Tibial artery (tissue), 4 donors: ENCODE results near the gene LINC00632.

ENCODE experiments used
- DNase-seq, 2 donors: peaks; one replicate each; pipeline ENCODE4 v3.0.0-alpha.2; 2019
- H3K27ac ChIP-seq, 2 donors: fragments of 200-600 bp; sonication (generic) in 1 of 2; 1 replicate in 1 of 2; 2 replicates in 1 of 2; pipeline ENCODE4 v1.5.1; 2018 to 2019; ENCODE audit warnings: mild to moderate bottlenecking in 1 of 2
- H3K27me3 ChIP-seq, 2 donors: fragments of 200-600 bp; sonication (generic) in 1 of 2; one replicate each; pipeline versions ENCODE4 v1.5.1 to v1.6.0; 2016 to 2019
- H3K36me3 ChIP-seq, 3 donors: fragments of 200-600 bp; sonication (generic) in 2 of 3; one replicate each; pipeline ENCODE4 v1.5.1; 2016 to 2019; ENCODE audit warnings: mild to moderate bottlenecking in 2 of 3
- H3K4me1 ChIP-seq, 4 donors: fragments of 200-600 bp; sonication (generic) in 2 of 4; 1 replicate in 3 of 4; 2 replicates in 1 of 4; pipeline ENCODE4 v1.5.1; 2016 to 2019
- H3K4me3 ChIP-seq, 2 donors: fragments of 200-600 bp; sonication (generic) in 1 of 2; 1 replicate in 1 of 2; 2 replicates in 1 of 2; pipeline ENCODE4 v1.5.1; 2018 to 2019; ENCODE audit warnings: mild to moderate bottlenecking in 2 of 2
- H3K9me3 ChIP-seq, 3 donors: fragments of 200-600 bp; sonication (generic) in 1 of 3; one replicate each; pipeline ENCODE4 v1.5.1; 2016 to 2019
- intact Hi-C: fragments of 100-400 bp; cut with DNase I; formaldehyde crosslinking; loops from one replicate; pipeline ENCODE4 v1.15.0; 2023; ENCODE audit warnings: low total_unique reads
- TF ChIP-seq, protein P1 (sequence below), 2 experiments: fragments of 200-600 bp in 1 of 2; fragments of 450-650 bp in 1 of 2; IDR thresholded peaks; one replicate each; pipeline ENCODE4 v1.5.1; 2017 to 2019; ENCODE audit warnings: antibody characterized with exemption in 2 of 2, mild to moderate bottlenecking in 1 of 2, moderate library complexity in 1 of 2

Gene LINC00632

DNA sequence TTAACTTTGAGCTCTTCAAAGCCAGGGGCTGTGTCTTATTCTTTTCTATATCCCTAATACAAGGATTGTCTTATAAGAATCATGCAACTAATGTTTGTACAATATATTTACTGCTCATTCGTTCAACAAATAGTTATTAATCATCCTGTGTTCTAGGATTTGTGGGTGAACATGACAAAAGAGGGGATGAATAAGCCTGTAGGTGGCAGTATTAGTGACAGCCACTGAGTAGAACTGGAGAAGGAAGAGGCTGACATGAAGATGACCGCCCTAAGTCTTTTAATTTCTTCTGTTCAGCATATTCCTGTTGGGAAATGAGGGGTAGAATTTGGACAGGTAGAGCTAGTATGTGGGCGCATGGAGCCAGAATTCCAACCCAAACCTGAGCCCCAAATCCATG, 11.9 kb upstream of the LINC00632 start:
- intact Hi-C loops, result no loop called here
- TF ChIP-seq, protein P1, sequence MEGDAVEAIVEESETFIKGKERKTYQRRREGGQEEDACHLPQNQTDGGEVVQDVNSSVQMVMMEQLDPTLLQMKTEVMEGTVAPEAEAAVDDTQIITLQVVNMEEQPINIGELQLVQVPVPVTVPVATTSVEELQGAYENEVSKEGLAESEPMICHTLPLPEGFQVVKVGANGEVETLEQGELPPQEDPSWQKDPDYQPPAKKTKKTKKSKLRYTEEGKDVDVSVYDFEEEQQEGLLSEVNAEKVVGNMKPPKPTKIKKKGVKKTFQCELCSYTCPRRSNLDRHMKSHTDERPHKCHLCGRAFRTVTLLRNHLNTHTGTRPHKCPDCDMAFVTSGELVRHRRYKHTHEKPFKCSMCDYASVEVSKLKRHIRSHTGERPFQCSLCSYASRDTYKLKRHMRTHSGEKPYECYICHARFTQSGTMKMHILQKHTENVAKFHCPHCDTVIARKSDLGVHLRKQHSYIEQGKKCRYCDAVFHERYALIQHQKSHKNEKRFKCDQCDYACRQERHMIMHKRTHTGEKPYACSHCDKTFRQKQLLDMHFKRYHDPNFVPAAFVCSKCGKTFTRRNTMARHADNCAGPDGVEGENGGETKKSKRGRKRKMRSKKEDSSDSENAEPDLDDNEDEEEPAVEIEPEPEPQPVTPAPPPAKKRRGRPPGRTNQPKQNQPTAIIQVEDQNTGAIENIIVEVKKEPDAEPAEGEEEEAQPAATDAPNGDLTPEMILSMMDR (IDR thresholded peaks at IDR 0.05), result no peak
- Histone ChIP-seq H3K4me1 (no peaks in the 10 kb centered on the region), H3K27ac (no peak overlapping the region), H3K36me3 (no peaks in the 10 kb centered on the region), H3K4me3 (no peak overlapping the region), H3K9me3 (no peaks in the 10 kb centered on the region), H3K27me3 (no peaks in the 10 kb centered on the region)
- no peak for DNase-seq

DNA sequence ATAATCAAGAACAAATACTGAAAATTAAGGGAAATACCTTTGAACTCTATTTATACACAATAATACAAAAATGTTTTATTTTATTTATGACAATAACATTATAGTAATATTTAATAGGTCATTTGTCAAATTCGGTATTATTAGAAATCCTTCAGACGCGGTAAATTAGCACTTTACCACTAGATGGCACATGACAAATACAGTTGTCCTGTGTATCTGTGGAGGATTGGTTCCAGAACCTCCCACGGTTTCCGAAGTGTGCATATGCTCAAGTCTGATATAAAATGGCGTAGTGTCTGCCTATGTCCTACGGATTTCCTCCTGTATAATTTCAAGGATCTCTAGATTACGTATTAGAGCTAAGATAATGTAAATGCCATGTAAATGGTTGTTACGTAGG, 8.1 kb upstream of the LINC00632 start:
- H3K4me1 ChIP-seq, result no peaks in the 10 kb centered on the region
- no peaks in the 10 kb centered on the region for H3K36me3 ChIP-seq
- intact Hi-C loops, result loop anchor here (5.0 kb wide), 1 partner anchor 36 kb away; no protein-coding TSS in a partner anchor
- H3K27ac ChIP-seq, result no peak overlapping the region
- no peaks in the 10 kb centered on the region for H3K27me3 ChIP-seq
- no peak overlapping the region for H3K4me3 ChIP-seq
- TF ChIP-seq, protein P1 (IDR thresholded peaks at IDR 0.05), result peak; percentile 26 to 42
- H3K9me3 ChIP-seq, result no peaks in the 10 kb centered on the region
- DNase-seq, result no peak

DNA sequence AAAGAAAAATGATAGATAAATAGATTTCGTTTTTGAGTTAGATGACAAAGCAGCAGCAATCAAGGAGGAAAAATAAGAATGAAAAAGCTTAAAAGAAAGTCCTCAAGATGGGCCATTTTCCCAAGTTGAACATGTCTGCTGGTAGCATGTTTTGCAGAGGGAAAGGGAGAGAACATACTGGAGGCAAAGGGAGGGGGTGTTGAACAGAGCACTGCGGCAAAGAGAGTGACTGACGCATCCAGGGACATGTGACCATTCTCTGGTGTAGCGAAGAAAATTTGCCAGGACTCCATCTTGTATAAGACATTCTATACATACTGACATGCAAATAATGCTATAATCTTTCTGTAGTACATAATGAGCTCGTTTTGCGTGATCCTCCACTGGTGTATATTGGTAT, 1.2 kb downstream of the LINC00632 start:
- peak overlapping the region; percentile 21 to 33 for H3K27ac ChIP-seq
- DNase-seq, result peak in 1 of 2 donors; percentile 30
- H3K9me3 ChIP-seq, result no peaks in the 10 kb centered on the region
- H3K36me3 ChIP-seq, result no peaks in the 10 kb centered on the region
- H3K4me3 ChIP-seq, result peak overlapping the region; percentile 36 to 37
- TF ChIP-seq, protein P1 (IDR thresholded peaks at IDR 0.05), result no peak
- intact Hi-C loops, result no loop called here
- no peaks in the 10 kb centered on the region for H3K4me1 ChIP-seq
- H3K27me3 ChIP-seq, result no peaks in the 10 kb centered on the region

DNA sequence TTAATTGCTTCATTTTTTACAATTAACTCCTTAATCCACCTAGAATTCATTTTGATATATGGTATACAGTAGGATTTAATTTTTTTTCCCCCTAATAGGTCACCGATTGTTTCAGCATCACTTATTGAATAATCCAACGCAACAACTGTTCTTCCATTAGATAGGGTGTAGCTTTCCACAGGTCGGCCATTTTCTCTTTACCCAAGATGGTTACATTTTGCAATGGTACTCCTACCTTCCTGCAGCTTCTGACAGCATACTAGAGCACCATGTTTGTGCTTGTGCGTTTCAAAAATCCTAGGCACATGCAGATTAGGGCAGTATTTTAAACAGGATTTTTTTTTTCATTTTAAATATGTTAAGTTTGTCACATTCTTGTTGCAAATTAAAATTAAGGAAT, 2.3 kb downstream of the LINC00632 start:
- no peak for DNase-seq
- intact Hi-C loops, result no loop called here
- Histone ChIP-seq H3K27me3 (no peaks in the 10 kb centered on the region), H3K36me3 (no peaks in the 10 kb centered on the region), H3K9me3 (no peaks in the 10 kb centered on the region), H3K4me3 (no peak overlapping the region), H3K27ac (no peak overlapping the region), H3K4me1 (no peaks in the 10 kb centered on the region)
- TF ChIP-seq, protein P1 (IDR thresholded peaks at IDR 0.05), result no peak

DNA sequence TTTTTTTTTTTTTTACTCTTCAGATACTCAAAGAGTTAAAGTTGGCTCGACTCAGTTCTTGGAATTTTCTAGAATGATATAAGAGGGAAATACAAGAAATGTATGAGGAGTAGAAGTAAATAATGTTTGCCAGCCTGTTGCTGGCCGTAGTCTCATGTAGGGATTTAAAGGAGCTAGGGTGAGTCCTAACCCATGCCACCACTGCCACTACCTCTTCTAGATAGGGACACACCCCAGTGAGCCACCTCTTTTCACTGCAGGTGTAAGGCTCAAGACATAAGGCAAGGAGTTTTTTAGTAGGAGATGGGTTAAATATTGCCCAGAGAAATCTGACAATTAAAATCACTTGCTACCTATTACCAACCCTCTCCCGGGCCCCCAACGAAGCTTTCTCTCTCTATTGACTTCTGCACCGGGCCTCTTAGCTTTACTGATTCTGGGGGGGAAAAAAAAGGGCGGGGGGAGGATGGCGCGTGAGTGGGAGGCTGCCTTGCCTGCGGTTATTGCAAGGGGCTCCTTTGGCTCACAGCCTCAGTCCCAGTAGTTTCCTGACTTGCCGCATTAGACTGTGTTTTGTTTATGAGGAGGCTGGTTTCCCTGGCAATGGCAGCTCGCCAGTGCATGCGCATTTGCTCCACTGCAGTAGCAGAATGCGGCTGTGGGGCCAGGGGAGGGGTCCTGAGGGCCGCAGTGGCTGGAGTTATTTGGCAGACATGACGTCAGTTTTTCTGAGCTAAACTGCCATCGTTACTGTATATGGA, 3.0 kb downstream of the LINC00632 start:
- intact Hi-C loops, result no loop called here
- TF ChIP-seq, protein P1 (IDR thresholded peaks at IDR 0.05), result no peak
- no peaks in the 10 kb centered on the region for H3K4me1 ChIP-seq
- no peaks in the 10 kb centered on the region for H3K9me3 ChIP-seq
- no peaks in the 10 kb centered on the region for H3K27me3 ChIP-seq
- H3K4me3 ChIP-seq, result peak overlapping the region; percentile 43 to 48
- peak overlapping the region; percentile 59 to 66 for H3K27ac ChIP-seq
- H3K36me3 ChIP-seq, result no peaks in the 10 kb centered on the region
- DNase-seq, result peak; percentile 61 to 74
